K562 (cell line): Measurements from ENCODE around the gene HNRNPH1. TPM values are rescaled to one million over a fixed set of nuclear protein-coding genes. Genes with fewer than 3 reads are reported as not detected.
A peak's percentile ranks its signal among the peaks of the same experiment; 100 is the strongest.

Experiments used
- BRD4 ChIP-seq: fragments of 200-600 bp; sonication (generic); IDR thresholded peaks from 2 replicates; pipeline ENCODE4 v1.6.1; 2017; ENCODE audit warnings: inconsistent platforms
- CCAR2 ChIP-seq: fragments of 200-400 bp; formaldehyde crosslinking; IDR thresholded peaks from 2 replicates; pipeline ENCODE4 v1.6.1; 2017; ENCODE audit warnings: mild to moderate bottlenecking, low read depth, low read length
- CREB1 ChIP-seq, 2 experiments: sonication (generic) in 1 of 2; formaldehyde crosslinking in 1 of 2; IDR thresholded peaks; 2 replicates each; pipeline versions ENCODE4 v1.6.1 to v1.8.0; 2012 to 2022; ENCODE audit warnings: inconsistent platforms in 1 of 2, mild to moderate bottlenecking in 1 of 2, missing genetic modification reagents in 1 of 2, moderate library complexity in 1 of 2
- DIDO1 ChIP-seq: fragments of 450-650 bp; IDR thresholded peaks from 2 replicates; pipeline ENCODE4 v1.6.1; 2016; ENCODE audit warnings: low read depth, missing biosample characterization, missing genetic modification characterization
- ERF ChIP-seq: fragments of 450-650 bp; formaldehyde crosslinking; IDR thresholded peaks from 2 replicates; pipeline ENCODE4 v1.4.0; 2020; ENCODE audit warnings: mild to moderate bottlenecking, mixed read lengths
- HNRNPH1 ChIP-seq: fragments of 200-400 bp; formaldehyde crosslinking; optimal IDR thresholded peaks from 2 replicates; pipeline ENCODE3; 2017; ENCODE audit warnings: low read depth, mild to moderate bottlenecking, low read length, moderate library complexity
- MECOM ChIP-seq: fragments of 250-450 bp; sonication (Bioruptor Pico); IDR thresholded peaks from 2 replicates; pipeline ENCODE4 v1.8.0; 2022; ENCODE audit warnings: inconsistent platforms
- MGA ChIP-seq: fragments of 450-650 bp; IDR thresholded peaks from 2 replicates; pipeline ENCODE4 v1.6.1; 2016; ENCODE audit warnings: mild to moderate bottlenecking, moderate library complexity
- NCOA4 ChIP-seq: fragments of 450-650 bp; IDR thresholded peaks from 2 replicates; pipeline ENCODE4 v1.6.1; 2018; ENCODE audit warnings: mild to moderate bottlenecking; ENCODE audit not compliant: partially characterized antibody
- NCOR1 ChIP-seq: fragments of 450-650 bp; IDR thresholded peaks from 2 replicates; pipeline ENCODE4 v1.6.1; 2016; ENCODE audit warnings: mild to moderate bottlenecking, moderate library complexity
- NONO ChIP-seq, 2 experiments: fragments of 200-400 bp in 1 of 2; fragments of 450-650 bp in 1 of 2; formaldehyde crosslinking in 1 of 2; IDR thresholded peaks; 2 replicates each; pipeline ENCODE4 v1.6.1; 2017; ENCODE audit warnings: low read depth in 2 of 2, mild to moderate bottlenecking in 2 of 2, moderate library complexity in 2 of 2, low read length in 1 of 2
- NR1H2 ChIP-seq: sonication (generic); formaldehyde crosslinking; IDR thresholded peaks from 2 replicates; pipeline ENCODE4 v1.4.0; 2020; ENCODE audit warnings: mild to moderate bottlenecking, missing genetic modification reagents
- PHF21A ChIP-seq: fragments of 450-650 bp; IDR thresholded peaks from 2 replicates; pipeline ENCODE4 v1.6.1; 2017; ENCODE audit warnings: low read depth, borderline replicate concordance
- RB1 ChIP-seq: fragments of 450-650 bp; IDR thresholded peaks from 2 replicates; pipeline ENCODE4 v1.6.1; 2017; ENCODE audit warnings: low read depth, mild to moderate bottlenecking
- SPI1 ChIP-seq: IDR thresholded peaks from 2 replicates; pipeline ENCODE4 v1.6.1; 2011; ENCODE audit warnings: low read depth, low read length, control low read depth, borderline replicate concordance
- TBL1XR1 ChIP-seq, 2 experiments: IDR thresholded peaks; 2 replicates each; pipeline ENCODE4 v1.6.1; 2012; ENCODE audit warnings: improper control_type of control experiment in 2 of 2, low read length in 2 of 2, mild to moderate bottlenecking in 1 of 2
- ZNF507 ChIP-seq: conservative IDR thresholded peaks from 2 replicates; pipeline ENCODE4 v1.6.1; 2017; ENCODE audit warnings: missing genetic modification characterization, missing compliant biosample characterization
- polyA plus RNA-seq, 8 experiments: library from polyadenylated mRNA; depleted of rRNA in 4 of 8; stranded (reverse) in 5 of 8; unstranded in 3 of 8; fragments of >200 nt; fragmentation: Nextera tagmentation in 2 of 8; fragmentation: Illumina TruSeq in 1 of 8; extraction: Ambion mirVana in 2 of 8; extraction: Trizol in 1 of 8; gene quantifications; 2 replicates each; pipeline versions ENCODE4 v1.2.1 to v1.2.3, GENCODE V29; 2011 to 2014; ENCODE audit warnings: inconsistent platforms in 1 of 8, missing spikeins in 1 of 8
- total RNA-seq, 7 experiments: library from RNA; depleted of rRNA in 6 of 7; stranded (reverse); fragments of >200 nt in 6 of 7; fragmentation: Illumina TruSeq in 2 of 7; extraction: Trizol in 2 of 7; gene quantifications; 2 replicates each; pipeline versions ENCODE4 v1.2.1 to v1.2.3, GENCODE V29; 2011 to 2021; ENCODE audit warnings: low replicate concordance in 1 of 7

HNRNPH1 gene
- total and polyA plus RNA-seq, 9 of the 15 experiments (the other 6 are each of a cell fraction or from before 2014, with no cell fraction given), result 103 to 656 (median 561) TPM

DNA sequence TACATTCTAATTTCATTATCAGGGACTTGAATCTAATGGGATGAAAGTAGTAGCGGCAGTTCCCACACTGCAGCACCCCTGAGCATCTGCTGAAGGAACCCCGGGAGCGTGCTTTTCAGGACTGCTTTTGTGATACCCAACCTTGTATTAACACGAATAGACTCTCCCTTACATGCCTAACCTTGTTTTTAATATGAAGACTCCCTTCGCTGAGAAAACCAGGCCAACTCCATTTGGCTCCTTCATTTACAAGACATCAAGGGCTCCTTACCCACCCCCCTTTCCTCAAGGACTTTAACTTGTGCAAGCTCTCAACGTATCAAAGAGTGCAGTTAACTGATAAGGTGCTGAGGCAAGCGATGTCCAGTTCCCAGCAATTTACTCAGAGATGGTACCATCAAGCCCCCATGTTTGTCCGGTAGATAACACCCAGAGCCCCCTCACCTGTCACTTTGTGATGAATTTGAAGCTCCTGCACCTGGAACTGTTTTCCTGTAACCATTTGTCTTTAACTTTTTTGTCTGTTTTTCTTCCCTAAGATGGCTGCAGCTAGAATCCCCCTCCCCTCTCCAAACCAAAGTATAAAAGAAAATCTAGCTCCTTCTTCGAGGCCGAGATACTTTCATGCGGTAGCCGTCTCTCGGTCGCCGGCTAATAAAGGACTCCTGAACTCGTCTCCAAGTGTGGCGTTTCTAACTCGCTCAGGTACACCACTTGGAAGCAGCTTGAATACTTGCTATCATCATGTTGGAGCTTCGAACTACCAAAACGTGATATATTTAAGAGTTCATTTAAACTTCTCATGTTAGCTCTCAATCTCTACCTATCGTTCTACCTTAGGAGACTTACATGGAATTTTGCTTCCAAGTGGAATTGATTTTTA, 10.7 kb downstream of the HNRNPH1 start (continued):
- TF ChIP-seq MGA, result no peak
- TF ChIP-seq CREB1 (IDR thresholded peaks at IDR 0.05), result peak; percentile 57; the same call in 1 of the 2 replicates
- no peak for TF ChIP-seq CREB1 (CRISPR knock-in tag; IDR thresholded peaks at IDR 0.05)
- no peak for TF ChIP-seq BRD4
- no peak for TF ChIP-seq DIDO1 (tag)
- no peak for TF ChIP-seq CCAR2
- TF ChIP-seq NCOR1, result peak; percentile 86
- no peak for TF ChIP-seq SPI1
- no peak for TF ChIP-seq PHF21A
- TF ChIP-seq MECOM (CRISPR knock-in tag), result peak; percentile 74; the same call in 1 of the 2 replicates
- TF ChIP-seq NR1H2 (CRISPR knock-in tag), result no peak
- TF ChIP-seq NONO (IDR thresholded peaks at IDR 0.05; ENCODE audit: low read depth in 2 of 2, low read length in 1 of 2), result no peak
- no peak for TF ChIP-seq RB1
- no peak for TF ChIP-seq HNRNPH1
- TF ChIP-seq ZNF507 (tag), result no peak
- no peak for TF ChIP-seq NCOA4
- peak in 1 of 2 experiments; percentile 58; a peak in 1 of 4 replicates for TF ChIP-seq TBL1XR1 (IDR thresholded peaks at IDR 0.05; ENCODE audit: low read length in 2 of 2)
- peak; percentile 56; the same call in 1 of the 2 replicates for TF ChIP-seq ERF
